CD4-positive, alpha-beta memory T cell (primary cell): ENCODE results near the gene YIPF3. TPM values are rescaled to one million over a fixed set of nuclear protein-coding genes. Genes with fewer than 3 reads are reported as not detected.

Experiments used
- CTCF ChIA-PET: fragments of 350-600 bp; sonication (Branson Sonifier 250); formaldehyde crosslinking; loops from one replicate; lab custom pipeline; 2021; ENCODE audit warnings: inconsistent platforms; ENCODE audit not compliant: partially characterized antibody; lab: Charles Lee
- POLR2A ChIA-PET: fragments of 350-600 bp; sonication (Branson Sonifier 250); formaldehyde crosslinking; loops from one replicate; lab custom pipeline; 2021; ENCODE audit not compliant: partially characterized antibody; lab: Charles Lee
- DNase-seq, 5 donors: peaks; one replicate each; pipeline versions ENCODE4 v3.0.0 to v3.0.0-alpha.2; 2020 to 2022; ENCODE audit warnings: mixed read lengths in 1 of 5
- H3K27ac ChIP-seq: one replicate; pipeline ENCODE4 v1.7.0; 2013; ENCODE audit warnings: low read depth, low read length
- H3K27me3 ChIP-seq: 2 replicates; pipeline ENCODE4 v1.7.0; 2013; ENCODE audit warnings: mild to moderate bottlenecking, low read length, moderate library complexity; ENCODE audit not compliant: insufficient read depth
- H3K36me3 ChIP-seq: 2 replicates; pipeline ENCODE4 v1.7.0; 2013; ENCODE audit warnings: mild to moderate bottlenecking, low read length, moderate library complexity; ENCODE audit not compliant: insufficient read depth
- H3K4me1 ChIP-seq: 2 replicates; pipeline ENCODE4 v1.7.0; 2013; ENCODE audit warnings: mild to moderate bottlenecking, low read length, moderate library complexity; ENCODE audit not compliant: insufficient read depth
- H3K4me3 ChIP-seq, 2 donors: one replicate each; pipeline ENCODE4 v1.7.0; 2013; ENCODE audit warnings: low read length in 2 of 2, mild to moderate bottlenecking in 1 of 2
- H3K9me3 ChIP-seq, 2 donors: one replicate each; pipeline ENCODE4 v1.7.0; 2013; ENCODE audit warnings: low read length in 2 of 2, control low read depth in 1 of 2; ENCODE audit not compliant: control insufficient read depth in 1 of 2
- H3K27ac Mint-ChIP-seq, 7 donors: one replicate each; pipeline ENCODE4 v1.8.0; 2020 to 2021; ENCODE audit warnings: mixed read lengths in 7 of 7, mild to moderate bottlenecking in 6 of 7, inconsistent platforms in 3 of 7, moderate library complexity in 3 of 7
- H3K27me3 Mint-ChIP-seq, 2 donors: one replicate each; pipeline ENCODE4 v1.8.0; 2020 to 2021; ENCODE audit warnings: mixed read lengths in 2 of 2
- H3K36me3 Mint-ChIP-seq, 2 donors: one replicate each; pipeline ENCODE4 v1.8.0; 2020 to 2021; ENCODE audit warnings: mixed read lengths in 2 of 2, inconsistent platforms in 1 of 2, mild to moderate bottlenecking in 1 of 2
- H3K4me1 Mint-ChIP-seq, 4 donors: one replicate each; pipeline ENCODE4 v1.8.0; 2020 to 2021; ENCODE audit warnings: mixed read lengths in 4 of 4, mild to moderate bottlenecking in 1 of 4
- H3K4me3 Mint-ChIP-seq, 8 donors: one replicate each; pipeline ENCODE4 v1.8.0; 2020 to 2021; ENCODE audit warnings: mixed read lengths in 8 of 8, mild to moderate bottlenecking in 7 of 8, moderate library complexity in 6 of 8, inconsistent platforms in 3 of 8
- H3K9me3 Mint-ChIP-seq, 8 donors: one replicate each; pipeline ENCODE4 v1.8.0; 2020 to 2021; ENCODE audit warnings: mixed read lengths in 8 of 8, mild to moderate bottlenecking in 5 of 8, inconsistent platforms in 3 of 8, moderate library complexity in 1 of 8
- intact Hi-C: fragments of 100-400 bp; cut with micrococcal nuclease; formaldehyde crosslinking; loops from one replicate; pipeline ENCODE4 v1.15.1; 2023
- polyA plus RNA-seq, 2 donors: library from polyadenylated mRNA; unstranded; fragments of 300-500 nt; fragmentation: Illumina TruSeq; gene quantifications; one replicate each; pipeline ENCODE4 v1.2.3, GENCODE V29; 2021
- total RNA-seq, 2 experiments: library from RNA; stranded (reverse); gene quantifications; one replicate each; pipeline ENCODE4 v1.2.3, GENCODE V29; 2021

The YIPF3 gene
- total and polyA plus RNA-seq, 4 experiments from 2014 or later, result 74.8 to 94.7 (median 82.5) TPM

GRCh38 chr6:43506171-43506570, 10.6 kb downstream of the YIPF3 start:
- H3K36me3 Mint-ChIP-seq, result peaks cover 32 to 51% of the 10 kb centered on the region in 2 donors
- Histone ChIP-seq H3K27me3 (peaks cover 11% of the 10 kb centered on the region), H3K36me3 (peaks cover 20% of the 10 kb centered on the region), H3K4me3 (no peak overlapping the region), H3K9me3 (no peaks in the 10 kb centered on the region), H3K4me1 (peaks cover 17% of the 10 kb centered on the region), H3K27ac (peak overlapping the region; percentile 8)
- H3K27me3 Mint-ChIP-seq, result peaks cover 9 to 13% of the 10 kb centered on the region in 2 donors
- DNase-seq, result no peak
- H3K27ac Mint-ChIP-seq, result peak overlapping the region in 6 of 7 donors; percentile 31 to 86 (median 69)
- H3K4me3 Mint-ChIP-seq, result no peak overlapping the region
- CTCF ChIA-PET, result interaction anchor here (0.6 to 8.5 kb wide), 30 partner anchors 13 to 566 kb away, joined by 3 to 108 read pairs (median 5); partner anchors contain the start of genes DLK2, DNPH1, POLR1C and YIPF3
- H3K9me3 Mint-ChIP-seq, result no peaks in the 10 kb centered on the region
- POLR2A ChIA-PET, result interaction anchor here (1.9 to 2.9 kb wide), 4 partner anchors 10 to 242 kb away, joined by 6 to 21 read pairs (median 14); partner anchors contain the start of genes DLK2, POLR1C and YIPF3
- intact Hi-C loops, result loop anchor here (1.0 to 5.0 kb wide), 7 partner anchors 51 to 335 kb away; partner anchors contain the start of genes ABCC10, CRIP3, DLK2 and SRF
- peaks cover 6 to 30% (median 14%) of the 10 kb centered on the region in 4 donors for H3K4me1 Mint-ChIP-seq

- peaks cover 9 to 13% of the 10 kb centered on the region in 2 donors for H3K27me3 Mint-ChIP-seq
These were observed 11.0 kb downstream of the YIPF3 start for GRCh38 chr6:43505718-43506117.

GRCh38 chr6:43504756-43505593, 11.8 kb downstream of the YIPF3 start:
- CTCF ChIA-PET, result interaction anchor here (0.8 to 8.5 kb wide), 16 partner anchors 12 to 565 kb away, joined by 3 to 108 read pairs (median 4); partner anchors contain the start of genes ABCC10, CRIP3, DLK2 and POLR1C
- Mint-ChIP-seq H3K27ac (no peak overlapping the region), H3K36me3 (peaks cover 38 to 58% of the 10 kb centered on the region in 2 donors), H3K9me3 (no peaks in the 10 kb centered on the region), H3K4me1 (peaks cover 6 to 21% (median 11%) of the 10 kb centered on the region in 4 donors), H3K4me3 (no peak overlapping the region), H3K27me3 (peaks cover 9 to 13% of the 10 kb centered on the region in 2 donors)
- POLR2A ChIA-PET, result interaction anchor here (1.9 to 2.9 kb wide), 4 partner anchors 10 to 241 kb away, joined by 6 to 21 read pairs (median 14); partner anchors contain the start of genes DLK2, POLR1C and YIPF3
- Histone ChIP-seq H3K4me3 (no peak overlapping the region), H3K9me3 (no peaks in the 10 kb centered on the region), H3K27me3 (peaks cover 11% of the 10 kb centered on the region), H3K27ac (no peak overlapping the region), H3K4me1 (peaks cover 12% of the 10 kb centered on the region), H3K36me3 (peaks cover 26% of the 10 kb centered on the region)
- DNase-seq, result no peak
- intact Hi-C loops, result loop anchor here (5.0 kb wide), 1 partner anchor 138 kb away; the partner anchor contains the start of gene ZNF318

More at GRCh38 chr6:43505718-43506117, 11.0 kb downstream of the YIPF3 start:
- ChIA-PET POLR2A (interaction anchor here (1.9 to 2.9 kb wide), 4 partner anchors 10 to 242 kb away, joined by 6 to 21 read pairs (median 14); partner anchors contain the start of genes DLK2, POLR1C and YIPF3), CTCF (interaction anchor here (0.6 to 8.5 kb wide), 27 partner anchors 13 to 565 kb away, joined by 3 to 108 read pairs (median 5); partner anchors contain the start of genes ABCC10, DLK2, POLR1C and YIPF3)
- Histone ChIP-seq H3K27ac (no peak overlapping the region), H3K4me3 (no peak overlapping the region), H3K4me1 (peaks cover 15% of the 10 kb centered on the region), H3K36me3 (peaks cover 21% of the 10 kb centered on the region), H3K27me3 (peaks cover 11% of the 10 kb centered on the region), H3K9me3 (no peaks in the 10 kb centered on the region)
- Mint-ChIP-seq H3K36me3 (peaks cover 31 to 50% of the 10 kb centered on the region in 2 donors), H3K9me3 (no peaks in the 10 kb centered on the region), H3K4me3 (no peak overlapping the region), H3K27ac (peak overlapping the region in 2 of 7 donors; percentile 36 to 75), H3K4me1 (peaks cover 6 to 26% (median 13%) of the 10 kb centered on the region in 4 donors)
- DNase-seq, result no peak
- intact Hi-C loops, result loop anchor here (1.0 to 5.0 kb wide), 7 partner anchors 50 to 335 kb away; partner anchors contain the start of genes ABCC10, CRIP3, DLK2 and SRF

GRCh38 chr6:43503443-43503842, 13.3 kb downstream of the YIPF3 start:
- Histone ChIP-seq H3K4me3 (no peak overlapping the region), H3K36me3 (peaks cover 41% of the 10 kb centered on the region), H3K4me1 (peaks cover 4% of the 10 kb centered on the region), H3K27me3 (no peaks in the 10 kb centered on the region), H3K9me3 (no peaks in the 10 kb centered on the region), H3K27ac (no peak overlapping the region)
- ChIA-PET CTCF (interaction anchor here (0.8 to 8.5 kb wide), 5 partner anchors 10 to 236 kb away, joined by 3 to 108 read pairs (median 3); no protein-coding TSS in a partner anchor), POLR2A (no interaction called here)
- intact Hi-C loops, result no loop called here
- Mint-ChIP-seq H3K27me3 (peaks cover 2 to 5% of the 10 kb centered on the region in 2 donors), H3K27ac (peak overlapping the region in 6 of 7 donors; percentile 15 to 80 (median 56)), H3K36me3 (peaks cover 42 to 66% of the 10 kb centered on the region in 2 donors), H3K4me1 (peaks cover 2 to 10% (median 3%) of the 10 kb centered on the region in 4 donors), H3K4me3 (no peak overlapping the region), H3K9me3 (no peaks in the 10 kb centered on the region)
- no peak for DNase-seq

GRCh38 chr6:43502666-43503065, 14.1 kb downstream of the YIPF3 start:
- Histone ChIP-seq H3K27me3 (no peaks in the 10 kb centered on the region), H3K36me3 (peaks cover 45% of the 10 kb centered on the region), H3K9me3 (no peaks in the 10 kb centered on the region), H3K27ac (no peak overlapping the region), H3K4me1 (peaks cover 4% of the 10 kb centered on the region), H3K4me3 (no peak overlapping the region)
- DNase-seq, result no peak
- H3K36me3 Mint-ChIP-seq, result peaks cover 42 to 70% of the 10 kb centered on the region in 2 donors
- H3K9me3 Mint-ChIP-seq, result no peaks in the 10 kb centered on the region
- ChIA-PET POLR2A (no interaction called here), CTCF (interaction anchor here (1.2 to 8.5 kb wide), 4 partner anchors 10 to 68 kb away, joined by 3 to 108 read pairs (median 6); no protein-coding TSS in a partner anchor)
- intact Hi-C loops, result no loop called here
- peak overlapping the region in 2 of 7 donors; percentile 27 to 29 for H3K27ac Mint-ChIP-seq
- H3K4me3 Mint-ChIP-seq, result no peak overlapping the region
- H3K27me3 Mint-ChIP-seq, result peaks cover 0 to under 1% of the 10 kb centered on the region in 2 donors
- H3K4me1 Mint-ChIP-seq, result peaks cover 2 to 8% (median 3%) of the 10 kb centered on the region in 4 donors

GRCh38 chr6:43500921-43501320, 15.8 kb downstream of the YIPF3 start:
- Mint-ChIP-seq H3K4me1 (peaks cover 0 to 4% (median 2%) of the 10 kb centered on the region in 4 donors), H3K27me3 (no peaks in the 10 kb centered on the region), H3K27ac (peak overlapping the region in 2 of 7 donors; percentile 40 to 82), H3K36me3 (peaks cover 39 to 63% of the 10 kb centered on the region in 2 donors), H3K4me3 (no peak overlapping the region), H3K9me3 (no peaks in the 10 kb centered on the region)
- Histone ChIP-seq H3K27ac (no peak overlapping the region), H3K4me1 (peaks cover 3% of the 10 kb centered on the region), H3K36me3 (peaks cover 45% of the 10 kb centered on the region), H3K27me3 (no peaks in the 10 kb centered on the region), H3K4me3 (no peak overlapping the region), H3K9me3 (no peaks in the 10 kb centered on the region)
- intact Hi-C loops, result no loop called here
- ChIA-PET CTCF (interaction anchor here (0.9 to 8.5 kb wide), 5 partner anchors 8 to 48 kb away, joined by 3 to 108 read pairs (median 3); partner anchors contain the start of genes POLR1C and YIPF3), POLR2A (interaction anchor here (0.9 to 1.2 kb wide), 2 partner anchors 15 to 24 kb away, joined by 3 to 7 read pairs; partner anchors contain the start of gene TJAP1)
- no peak for DNase-seq
